Thyroid gland (tissue), 4 donors: ENCODE measurements around the gene QPRT.

Experiments
- CTCF ChIP-seq, 6 experiments: fragments of 200-600 bp in 3 of 6; fragments of 450-650 bp in 3 of 6; sonication (generic) in 3 of 6; IDR thresholded peaks; one replicate each; pipeline ENCODE4 v1.5.1; 2016 to 2019; ENCODE audit warnings: antibody characterized with exemption in 6 of 6, mild to moderate bottlenecking in 2 of 6, inconsistent platforms in 1 of 6, moderate library complexity in 1 of 6
- POLR2A ChIP-seq, 2 donors: fragments of 450-650 bp; IDR thresholded peaks; one replicate each; pipeline ENCODE4 v1.6.1; 2017; ENCODE audit warnings: antibody characterized with exemption in 2 of 2, mild to moderate bottlenecking in 2 of 2, moderate library complexity in 1 of 2

DNA sequence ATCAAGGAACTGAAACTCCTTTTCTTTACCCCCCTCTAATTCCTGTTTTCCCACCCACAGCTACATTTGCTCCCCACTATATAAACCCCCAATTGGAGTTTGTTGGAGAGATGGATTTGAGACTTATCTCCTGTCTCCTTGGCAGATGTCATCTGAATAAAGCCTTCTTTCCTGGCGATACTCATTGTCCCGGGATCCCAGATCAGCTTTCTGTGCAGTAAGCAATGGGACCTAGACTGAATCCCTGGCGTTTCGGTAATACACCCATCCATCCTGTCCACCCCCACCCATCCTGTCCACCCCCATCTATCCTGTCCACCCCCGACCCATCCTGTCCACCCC, 22.2 kb downstream of the QPRT start:
- TF ChIP-seq CTCF (IDR thresholded peaks at IDR 0.05), result no peak
- TF ChIP-seq POLR2A (IDR thresholded peaks at IDR 0.05), result no peak
